Activated B cell treated with CpG ODN at 0.5 μM for 24 hours (primary cell): ENCODE data around the gene ATP8B1. TPM values are rescaled to one million over a fixed set of nuclear protein-coding genes. Genes with fewer than 3 reads are reported as not detected.

Source experiments
- ATAC-seq: fragments of 200-7000 bp; cut with Tn5 transposase; one replicate; pipeline ENCODE4 v1.10.0; 2021; ENCODE audit warnings: low read depth, mild to moderate bottlenecking, moderate library complexity
- CTCF ChIA-PET: fragments of 350-600 bp; sonication (Branson Sonifier 250); formaldehyde crosslinking; loops from one replicate; lab custom pipeline; 2021; ENCODE audit warnings: antibody characterized with exemption; lab: Charles Lee
- POLR2A ChIA-PET: fragments of 350-600 bp; sonication (Branson Sonifier 250); formaldehyde crosslinking; loops from one replicate; lab custom pipeline; 2021; ENCODE audit warnings: antibody characterized with exemption; lab: Charles Lee
- DNase-seq: peaks from one replicate; pipeline ENCODE4 v3.0.0; 2022
- H3K27ac Mint-ChIP-seq: one replicate; pipeline ENCODE4 v1.8.0; 2020; ENCODE audit warnings: mixed read lengths
- H3K27me3 Mint-ChIP-seq: one replicate; pipeline ENCODE4 v1.8.0; 2021; ENCODE audit warnings: mixed read lengths
- H3K36me3 Mint-ChIP-seq: one replicate; pipeline ENCODE4 v1.8.0; 2021; ENCODE audit warnings: low read depth, mixed read lengths
- H3K4me1 Mint-ChIP-seq: one replicate; pipeline ENCODE4 v1.8.0; 2021; ENCODE audit warnings: mixed read lengths
- H3K4me3 Mint-ChIP-seq: one replicate; pipeline ENCODE4 v1.8.0; 2020; ENCODE audit warnings: mild to moderate bottlenecking, mixed read lengths
- H3K9me3 Mint-ChIP-seq: one replicate; pipeline ENCODE4 v1.8.0; 2020; ENCODE audit warnings: mixed read lengths
- intact Hi-C: fragments of 100-400 bp; cut with micrococcal nuclease; formaldehyde crosslinking; loops from one replicate; pipeline ENCODE4 v1.15.1; 2024
- total RNA-seq: library from RNA; stranded (reverse); gene quantifications from 2 replicates; pipeline ENCODE4 v1.2.3, GENCODE V29; 2022
- TF ChIP-seq, protein P1 (sequence below): fragments of 200-600 bp; IDR thresholded peaks from one replicate; pipeline ENCODE4 v1.8.0; 2022; ENCODE audit warnings: antibody characterized with exemption, mild to moderate bottlenecking

Gene ATP8B1
- total RNA-seq, 1 donor from 2014 or later: 0.69 TPM

DNA sequence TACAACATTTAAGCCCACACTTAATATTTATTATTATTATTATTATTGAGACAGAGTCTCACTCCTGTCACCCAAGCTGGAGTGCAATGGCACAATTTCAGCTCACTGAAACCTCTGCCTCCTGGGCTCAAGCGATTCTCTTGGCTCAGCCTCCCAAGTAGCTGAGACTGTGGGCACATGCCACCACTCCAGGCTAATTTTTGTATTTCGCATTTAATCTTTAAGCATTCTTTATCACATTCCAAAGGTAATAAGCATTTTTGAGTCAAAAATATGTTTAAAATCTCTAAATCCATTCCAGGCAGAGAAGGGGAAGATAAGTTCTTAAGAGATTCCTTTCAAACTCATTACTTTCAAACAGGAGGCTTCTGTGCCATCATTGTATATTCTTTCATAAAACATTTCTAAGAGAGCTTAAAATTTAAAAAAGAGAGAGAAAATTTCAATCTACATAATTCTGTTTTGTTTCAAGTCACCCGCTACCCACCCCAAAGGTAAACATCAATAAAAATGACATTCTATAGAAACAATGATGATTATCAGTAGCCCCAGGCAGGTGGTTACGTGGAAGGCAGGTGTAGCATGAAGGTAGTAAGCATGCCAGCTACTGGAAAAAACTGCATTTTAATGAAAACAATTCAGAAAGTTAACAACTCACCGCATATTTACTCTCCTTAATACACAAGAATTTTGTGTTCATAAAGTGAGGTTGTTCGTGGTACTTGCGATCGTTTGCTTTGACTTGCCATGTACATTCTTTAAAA is 97.1 kb downstream of the ATP8B1 start:
- TF ChIP-seq, protein P1, sequence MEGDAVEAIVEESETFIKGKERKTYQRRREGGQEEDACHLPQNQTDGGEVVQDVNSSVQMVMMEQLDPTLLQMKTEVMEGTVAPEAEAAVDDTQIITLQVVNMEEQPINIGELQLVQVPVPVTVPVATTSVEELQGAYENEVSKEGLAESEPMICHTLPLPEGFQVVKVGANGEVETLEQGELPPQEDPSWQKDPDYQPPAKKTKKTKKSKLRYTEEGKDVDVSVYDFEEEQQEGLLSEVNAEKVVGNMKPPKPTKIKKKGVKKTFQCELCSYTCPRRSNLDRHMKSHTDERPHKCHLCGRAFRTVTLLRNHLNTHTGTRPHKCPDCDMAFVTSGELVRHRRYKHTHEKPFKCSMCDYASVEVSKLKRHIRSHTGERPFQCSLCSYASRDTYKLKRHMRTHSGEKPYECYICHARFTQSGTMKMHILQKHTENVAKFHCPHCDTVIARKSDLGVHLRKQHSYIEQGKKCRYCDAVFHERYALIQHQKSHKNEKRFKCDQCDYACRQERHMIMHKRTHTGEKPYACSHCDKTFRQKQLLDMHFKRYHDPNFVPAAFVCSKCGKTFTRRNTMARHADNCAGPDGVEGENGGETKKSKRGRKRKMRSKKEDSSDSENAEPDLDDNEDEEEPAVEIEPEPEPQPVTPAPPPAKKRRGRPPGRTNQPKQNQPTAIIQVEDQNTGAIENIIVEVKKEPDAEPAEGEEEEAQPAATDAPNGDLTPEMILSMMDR: no peak
- no peaks in the 10 kb centered on the region for H3K27me3 Mint-ChIP-seq
- CTCF ChIA-PET: no interaction called here
- intact Hi-C loops: no loop called here
- DNase-seq (no peak), ATAC-seq (no peak)
- H3K9me3 Mint-ChIP-seq: no peaks in the 10 kb centered on the region
- no peak overlapping the region for H3K27ac Mint-ChIP-seq
- POLR2A ChIA-PET: no interaction called here
- peaks cover 33% of the 10 kb centered on the region for H3K4me1 Mint-ChIP-seq
- H3K36me3 Mint-ChIP-seq: peaks cover 18% of the 10 kb centered on the region
- no peak overlapping the region for H3K4me3 Mint-ChIP-seq

DNA sequence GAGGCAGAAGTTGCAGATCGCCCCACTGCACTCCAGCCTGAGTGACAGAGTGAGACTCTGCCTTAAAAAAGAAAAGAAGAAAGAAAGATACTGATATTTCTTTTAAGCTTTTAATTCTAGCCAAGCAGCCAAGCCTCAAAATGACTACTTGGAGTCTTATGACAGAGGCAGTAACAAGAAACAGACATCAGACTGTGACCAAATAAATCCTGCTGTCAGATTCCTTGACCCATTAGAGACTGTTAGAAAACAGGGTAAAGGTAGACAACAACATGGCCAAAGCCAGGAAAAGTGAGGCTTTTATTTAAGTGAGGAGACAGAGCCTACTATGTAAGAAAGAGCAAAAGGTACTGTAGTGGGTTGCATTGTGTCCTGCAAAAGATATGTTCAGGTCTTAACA is 98.1 kb downstream of the ATP8B1 start:
- Mint-ChIP-seq H3K4me1 (peaks cover 35% of the 10 kb centered on the region), H3K27ac (no peak overlapping the region), H3K4me3 (no peak overlapping the region), H3K36me3 (peaks cover 14% of the 10 kb centered on the region), H3K27me3 (no peaks in the 10 kb centered on the region), H3K9me3 (no peaks in the 10 kb centered on the region)
- TF ChIP-seq, protein P1: no peak
- DNase-seq (no peak), ATAC-seq (no peak)
- CTCF ChIA-PET: no interaction called here
- POLR2A ChIA-PET: no interaction called here
- intact Hi-C loops: no loop called here

DNA sequence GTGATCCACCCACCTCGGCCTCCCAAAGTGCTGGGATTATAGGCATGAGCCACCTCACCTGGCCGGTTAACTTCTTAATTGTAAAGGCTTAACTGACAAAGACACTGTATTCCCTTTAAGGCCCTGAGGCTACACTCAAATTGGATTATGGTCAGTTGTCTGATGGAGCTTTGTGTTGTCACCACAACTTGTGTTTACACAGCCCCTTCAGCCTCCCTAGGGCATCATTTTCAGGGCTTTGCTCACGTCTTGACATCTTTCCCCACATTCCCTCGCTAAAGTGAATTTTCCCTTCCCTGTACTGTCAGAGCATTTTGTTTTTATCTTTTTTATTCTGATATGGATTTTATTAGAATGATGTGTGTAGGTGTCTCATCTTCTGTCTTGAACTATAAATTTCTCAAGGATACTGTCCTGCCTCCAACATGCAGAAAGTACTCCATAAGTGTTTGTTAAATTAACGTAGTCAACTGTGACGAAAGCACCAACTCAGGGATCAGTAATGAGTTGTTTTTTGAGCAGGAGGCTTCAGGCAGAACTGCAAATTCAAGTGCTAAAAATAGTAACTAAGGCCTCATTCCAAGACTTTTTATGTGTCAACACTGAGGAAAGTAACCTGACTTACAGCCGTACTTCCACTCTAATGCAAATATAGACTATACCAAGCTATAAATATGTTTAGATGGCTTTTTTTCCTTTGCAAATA is 104.4 kb downstream of the ATP8B1 start:
- ChIA-PET CTCF (no interaction called here), POLR2A (interaction anchor here (0.6 kb wide), 1 partner anchor 382 kb away, joined by 3 read pairs; no protein-coding TSS in a partner anchor)
- no peak for ATAC-seq
- peaks cover 24% of the 10 kb centered on the region for H3K4me1 Mint-ChIP-seq
- intact Hi-C loops: no loop called here
- TF ChIP-seq, protein P1: no peak
- peaks cover 2% of the 10 kb centered on the region for H3K36me3 Mint-ChIP-seq
- H3K9me3 Mint-ChIP-seq: no peaks in the 10 kb centered on the region
- no peak overlapping the region for H3K27ac Mint-ChIP-seq
- no peak for DNase-seq
- H3K27me3 Mint-ChIP-seq: no peaks in the 10 kb centered on the region
- no peak overlapping the region for H3K4me3 Mint-ChIP-seq

DNA sequence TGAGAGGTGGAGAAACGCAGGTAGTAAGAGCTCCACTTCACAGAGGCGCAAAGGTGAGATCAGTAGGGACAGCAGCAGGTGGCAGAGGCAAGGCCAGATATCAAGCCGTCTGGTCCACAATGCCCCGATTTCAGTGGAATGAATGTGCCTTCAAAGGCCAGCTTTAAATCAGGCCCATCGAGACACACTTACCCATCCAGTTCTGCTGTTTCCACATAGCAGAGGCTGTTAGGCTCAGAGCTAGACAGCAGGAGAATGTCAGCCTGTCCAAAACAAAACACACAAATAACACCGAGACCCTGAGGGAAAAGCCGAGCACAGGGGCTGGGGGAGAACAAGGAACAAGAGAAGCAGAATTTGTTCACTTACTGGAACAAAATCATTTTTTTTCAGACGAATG is 105.7 kb downstream of the ATP8B1 start:
- no peak overlapping the region for H3K4me3 Mint-ChIP-seq
- ChIA-PET CTCF (no interaction called here), POLR2A (no interaction called here)
- peaks cover 2% of the 10 kb centered on the region for H3K36me3 Mint-ChIP-seq
- ATAC-seq: no peak
- DNase-seq: no peak
- intact Hi-C loops: no loop called here
- H3K27ac Mint-ChIP-seq: no peak overlapping the region
- TF ChIP-seq, protein P1: no peak
- peaks cover 18% of the 10 kb centered on the region for H3K4me1 Mint-ChIP-seq
- H3K27me3 Mint-ChIP-seq: no peaks in the 10 kb centered on the region
- no peaks in the 10 kb centered on the region for H3K9me3 Mint-ChIP-seq

DNA sequence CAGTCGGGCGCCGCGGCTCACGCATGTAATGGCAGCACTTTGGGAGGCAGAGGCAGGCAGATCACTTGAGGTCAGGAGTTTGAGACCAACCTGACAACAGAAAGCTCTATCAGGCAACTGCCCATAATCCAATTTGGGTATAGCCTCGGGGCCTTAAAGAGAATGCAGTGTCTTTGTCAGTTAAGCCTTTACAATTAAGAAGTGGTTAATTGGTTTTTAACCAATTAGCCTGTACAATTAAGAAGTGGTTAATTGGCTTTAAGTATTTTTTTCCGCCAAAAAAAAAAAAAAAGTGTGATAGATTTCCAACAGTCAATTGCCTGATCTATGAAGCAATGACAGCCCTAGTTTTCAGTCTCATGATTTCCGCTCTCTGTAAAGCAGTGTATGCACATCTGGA is 106.8 kb downstream of the ATP8B1 start:
- POLR2A ChIA-PET: no interaction called here
- no peaks in the 10 kb centered on the region for H3K27me3 Mint-ChIP-seq

More for the DNA sequence above, 106.8 kb downstream of the ATP8B1 start:
- ATAC-seq (no peak), DNase-seq (no peak)
- Mint-ChIP-seq H3K36me3 (peaks cover 5% of the 10 kb centered on the region), H3K27ac (no peak overlapping the region), H3K4me1 (peaks cover 25% of the 10 kb centered on the region), H3K9me3 (no peaks in the 10 kb centered on the region), H3K4me3 (no peak overlapping the region)
- CTCF ChIA-PET: no interaction called here
- intact Hi-C loops: no loop called here
- TF ChIP-seq, protein P1: no peak
